ENCODE measurements around the gene C10orf95. TPM values are rescaled to one million over a fixed set of nuclear protein-coding genes. Genes with fewer than 3 reads are reported as not detected.

Gene C10orf95
- total and polyA plus RNA-seq, 2 of the 13 experiments (the other 11 are each of a cell fraction or from before 2014, with no cell fraction given) = 0.05 to 0.07 TPM

- TF ChIP-seq ZBED4 (CRISPR knock-in tag; IDR thresholded peaks at IDR 0.05; ENCODE audit: borderline replicate concordance) (no peak; the same call in 1 of the 2 replicates), PHB2 (IDR thresholded peaks at IDR 0.05; ENCODE audit: partially characterized antibody) (no peak), TOPORS (CRISPR knock-in tag; IDR thresholded peaks at IDR 0.05) (no peak; the same call in 1 of the 2 replicates), ZNF563 (CRISPR knock-in tag; IDR thresholded peaks at IDR 0.05) (peak; percentile 60), NFKB2 (CRISPR knock-in tag; IDR thresholded peaks at IDR 0.05; ENCODE audit: borderline replicate concordance) (0 out of 2 replicates have a peak, but pooled peaks have one; percentile 73), BATF2 (CRISPR knock-in tag; IDR thresholded peaks at IDR 0.05) (no peak), SNAI1 (CRISPR knock-in tag; IDR thresholded peaks at IDR 0.05; ENCODE audit: borderline replicate concordance) (no peak), NAIF1 (CRISPR knock-in tag; IDR thresholded peaks at IDR 0.05; ENCODE audit: borderline replicate concordance) (0 out of 2 replicates have a peak, but pooled peaks have one; percentile 27), ASH2L (IDR thresholded peaks at IDR 0.05; ENCODE audit: insufficient read length, low read depth, low read length) (peak; percentile 95), ZNF713 (CRISPR knock-in tag; IDR thresholded peaks at IDR 0.05) (no peak; the same call in 1 of the 2 replicates), SRY (CRISPR knock-in tag; IDR thresholded peaks at IDR 0.05) (peak; percentile 44), NR2F6 (IDR thresholded peaks at IDR 0.05) (no peak), NR2F6 (CRISPR knock-in tag; IDR thresholded peaks at IDR 0.05) (no peak), ESRRA (CRISPR knock-in tag; IDR thresholded peaks at IDR 0.05; ENCODE audit: low read depth) (no peak; the same call in 1 of the 2 replicates), ZNF781 (CRISPR knock-in tag; IDR thresholded peaks at IDR 0.05; ENCODE audit: borderline replicate concordance, not compliant biosample characterization) (no peak), ZNF317 (CRISPR knock-in tag; IDR thresholded peaks at IDR 0.05) (0 out of 2 replicates have a peak, but pooled peaks have one; percentile 28), NRL (CRISPR knock-in tag; IDR thresholded peaks at IDR 0.05; ENCODE audit: borderline replicate concordance) (peak; percentile 61; the same call in 1 of the 2 replicates), ZNF761 (CRISPR knock-in tag; conservative IDR thresholded peaks at IDR 0.05) (peak; percentile 37; the same call in 1 of the 2 replicates), GLMP (CRISPR knock-in tag; IDR thresholded peaks at IDR 0.05; ENCODE audit: borderline replicate concordance) (no peak), ZNF343 (CRISPR knock-in tag; IDR thresholded peaks at IDR 0.05) (peak; percentile 87), THAP7 (CRISPR knock-in tag; IDR thresholded peaks at IDR 0.05) (no peak), KDM5B (CRISPR knock-in tag; IDR thresholded peaks at IDR 0.05; ENCODE audit: borderline replicate concordance) (peak; percentile 38), ZNF788 (CRISPR knock-in tag; IDR thresholded peaks at IDR 0.05; ENCODE audit: borderline replicate concordance) (peak; percentile 92)
Observed at GRCh38 chr10:102420714-102421506, 30.4 kb downstream of the C10orf95 start, which contains the start of gene FBXL15 (continued).
